G401.6 (cell line): ENCODE results near the gene UBA3.
A peak's percentile ranks its signal among the peaks of the same experiment; 100 is the strongest.

Source experiments
- FAIRE-seq: peaks from 2 replicates; lab custom pipeline; 2012; peaks lifted over from hg19 to GRCh38; lab: Jason Lieb, UNC

Gene UBA3

GRCh38 chr3:69097407-69098086 is 17.4 kb upstream of the UBA3 start:
- FAIRE-seq = no peak

- FAIRE-seq = no peak
These were observed 16.1 kb upstream of the UBA3 start for GRCh38 chr3:69096299-69096698.

DNA sequence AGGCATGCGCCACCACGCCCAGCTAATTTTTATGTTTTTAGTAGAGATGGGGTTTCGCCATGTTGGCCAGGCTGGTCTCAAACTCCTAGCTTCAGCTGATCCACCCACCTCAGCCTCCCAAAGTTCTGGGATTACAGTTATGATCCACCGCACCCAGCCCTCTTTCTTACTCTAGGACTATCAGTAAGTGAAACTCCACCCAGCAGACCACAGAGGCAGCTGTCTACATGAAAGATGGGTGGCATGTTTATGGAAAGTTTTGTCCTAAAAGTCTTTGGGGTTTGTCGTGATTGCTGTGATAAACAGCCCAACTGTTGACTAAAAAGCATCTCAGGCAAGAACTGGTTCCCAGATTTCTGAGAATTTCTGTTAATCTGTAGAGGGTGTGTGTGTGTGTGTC is 15.5 kb upstream of the UBA3 start:
- no peak for FAIRE-seq

- no peak for FAIRE-seq
These were observed 14.5 kb upstream of the UBA3 start for GRCh38 chr3:69094467-69095205.

- FAIRE-seq = no peak
These were observed 11.9 kb upstream of the UBA3 start for GRCh38 chr3:69092030-69092516.

GRCh38 chr3:69091389-69092029 is 11.3 kb upstream of the UBA3 start:
- FAIRE-seq = no peak

GRCh38 chr3:69090021-69090420 is 9.9 kb upstream of the UBA3 start:
- no peak for FAIRE-seq

- no peak for FAIRE-seq
These were observed 7.9 kb upstream of the UBA3 start for GRCh38 chr3:69088063-69088462.

- no peak for FAIRE-seq
These were observed 7.0 kb upstream of the UBA3 start for GRCh38 chr3:69087030-69087791.

- no peak for FAIRE-seq
These were observed 5.9 kb upstream of the UBA3 start for GRCh38 chr3:69085833-69086722.

- no peak for FAIRE-seq
These were observed 5.1 kb upstream of the UBA3 start for GRCh38 chr3:69085168-69085832.

- FAIRE-seq = peak; percentile 98
These were observed 4.4 kb upstream of the UBA3 start, which contains the start of gene ARL6IP5 for GRCh38 chr3:69084326-69085167. ARL6IP5 (plus strand) TSS chr3:69084937; CDS start chr3:69085048, 111 bp downstream.

DNA sequence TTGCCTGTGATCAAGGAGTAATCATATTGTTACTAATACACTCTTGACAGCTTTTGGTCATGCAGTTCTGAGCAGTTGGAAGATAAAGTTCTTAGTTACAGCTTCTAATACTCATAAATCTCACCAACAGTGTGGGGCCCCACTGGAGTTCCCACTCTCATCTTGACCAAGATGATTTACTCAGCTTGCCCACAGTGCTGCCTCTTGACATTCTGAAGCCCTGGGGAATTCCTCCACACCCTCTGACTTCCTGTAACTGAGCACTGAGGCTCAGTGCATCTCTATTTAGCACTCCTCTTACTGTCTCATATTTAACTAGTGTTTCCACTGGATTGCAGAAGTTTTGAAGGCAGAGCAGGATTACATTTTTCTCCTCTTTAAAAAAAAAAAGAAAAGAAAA is 2.6 kb upstream of the UBA3 start:
- no peak for FAIRE-seq

GRCh38 chr3:69082361-69082760 is 2.2 kb upstream of the UBA3 start:
- FAIRE-seq = no peak

DNA sequence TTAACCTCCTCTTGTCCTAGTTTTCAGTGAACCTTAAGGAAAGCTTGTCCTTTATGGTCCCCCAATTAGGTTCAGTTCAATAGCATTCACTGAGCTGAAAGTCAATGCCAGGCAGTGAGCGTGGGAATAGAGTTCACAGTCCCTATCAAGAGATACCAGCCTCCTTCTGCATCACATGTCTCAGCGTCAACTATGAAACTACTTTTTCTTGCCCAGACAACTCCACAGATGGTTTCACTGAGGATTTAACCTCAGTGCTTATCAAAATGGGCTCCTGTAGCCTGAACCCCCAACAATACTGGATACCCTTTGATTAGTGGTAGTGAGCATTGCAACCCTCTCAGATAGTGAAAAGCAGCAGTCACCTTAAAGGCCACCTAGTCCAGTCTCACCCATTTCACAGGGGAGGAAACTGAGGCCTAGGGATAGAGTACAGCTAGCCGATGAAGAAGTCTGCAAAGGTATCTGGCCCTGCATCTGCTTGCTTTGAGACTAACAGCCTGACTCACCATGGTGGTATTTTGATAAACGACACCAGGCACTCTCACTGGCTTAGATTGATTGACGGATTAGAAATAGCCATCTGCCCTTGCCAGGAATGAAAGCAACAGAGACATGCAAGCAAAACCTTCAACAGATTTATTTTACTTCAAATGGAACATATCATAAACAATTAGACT is 1.6 kb upstream of the UBA3 start:
- FAIRE-seq = no peak

DNA sequence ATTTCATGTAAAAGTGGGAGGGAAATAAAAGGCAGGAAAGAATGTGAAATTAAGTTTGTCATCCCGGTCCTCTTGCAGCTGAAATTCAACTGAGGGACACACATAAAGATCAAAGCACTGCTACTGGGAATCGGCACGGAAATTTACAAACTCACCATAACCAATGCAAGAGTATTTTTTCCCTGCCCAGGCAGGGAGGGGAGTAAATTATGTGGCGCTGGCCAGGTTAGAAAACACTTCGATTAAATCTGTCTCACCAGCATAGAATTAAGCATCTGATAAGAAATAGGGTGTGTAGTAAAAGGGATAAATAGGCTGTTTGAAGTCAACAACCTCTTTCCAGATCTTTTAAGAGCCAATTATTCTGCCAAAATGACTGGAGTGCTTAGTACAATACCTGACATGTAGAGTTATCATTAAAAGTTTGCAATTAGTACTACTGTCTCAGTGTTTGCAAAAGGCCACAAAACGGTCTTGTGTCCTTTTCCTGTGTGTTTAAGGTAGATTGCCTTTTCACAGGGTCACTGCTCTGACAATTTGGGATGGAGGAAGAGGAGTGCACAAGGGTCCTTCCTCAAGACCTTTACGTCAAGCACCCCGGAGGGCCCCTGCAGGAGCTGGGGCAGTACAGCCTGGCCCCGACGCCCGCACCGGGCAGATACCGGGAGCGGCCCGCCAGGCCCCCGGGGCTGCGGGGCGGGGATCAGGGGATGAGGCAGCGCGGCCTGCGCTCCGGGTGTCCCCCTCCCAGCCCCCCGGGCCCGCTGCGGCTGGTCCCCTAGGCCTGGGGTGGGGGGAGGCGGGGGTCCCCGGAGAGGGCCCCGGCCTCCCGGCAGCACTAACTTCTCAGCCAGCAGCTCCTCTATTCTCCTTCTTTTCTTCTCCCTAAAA is 651 bp downstream of the UBA3 start:
- FAIRE-seq = no peak

GRCh38 chr3:69072928-69073327 is 7.2 kb downstream of the UBA3 start:
- no peak for FAIRE-seq

DNA sequence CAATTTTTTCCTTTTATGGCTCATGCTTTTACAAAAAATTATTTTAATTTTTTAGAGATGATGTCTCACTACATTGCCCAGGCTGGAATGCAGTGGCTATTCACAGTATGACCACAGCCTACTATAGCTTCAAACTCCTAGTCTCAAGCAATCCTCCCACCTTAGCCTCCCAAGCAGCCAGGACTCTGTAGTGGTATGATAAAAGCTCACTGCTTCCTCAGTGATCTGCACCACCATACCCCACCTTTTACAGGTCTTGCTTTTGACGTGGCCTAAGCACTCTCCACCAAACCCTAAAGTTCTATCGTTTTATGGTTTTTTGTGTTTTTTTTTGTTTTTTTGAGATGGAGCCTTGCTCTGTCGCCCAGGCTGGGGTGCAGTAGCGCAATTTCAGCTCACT is 14.0 kb downstream of the UBA3 start:
- FAIRE-seq = no peak
